Measurements from ENCODE around the gene CLEC2A.
A peak's percentile ranks its signal among the peaks of the same experiment; 100 is the strongest.
"Not testable (repeated sequence)": the region's sequence is repeated elsewhere in the genome, so short reads cannot be mapped to it uniquely, and the experiment has no call there.

The CLEC2A gene

DNA sequence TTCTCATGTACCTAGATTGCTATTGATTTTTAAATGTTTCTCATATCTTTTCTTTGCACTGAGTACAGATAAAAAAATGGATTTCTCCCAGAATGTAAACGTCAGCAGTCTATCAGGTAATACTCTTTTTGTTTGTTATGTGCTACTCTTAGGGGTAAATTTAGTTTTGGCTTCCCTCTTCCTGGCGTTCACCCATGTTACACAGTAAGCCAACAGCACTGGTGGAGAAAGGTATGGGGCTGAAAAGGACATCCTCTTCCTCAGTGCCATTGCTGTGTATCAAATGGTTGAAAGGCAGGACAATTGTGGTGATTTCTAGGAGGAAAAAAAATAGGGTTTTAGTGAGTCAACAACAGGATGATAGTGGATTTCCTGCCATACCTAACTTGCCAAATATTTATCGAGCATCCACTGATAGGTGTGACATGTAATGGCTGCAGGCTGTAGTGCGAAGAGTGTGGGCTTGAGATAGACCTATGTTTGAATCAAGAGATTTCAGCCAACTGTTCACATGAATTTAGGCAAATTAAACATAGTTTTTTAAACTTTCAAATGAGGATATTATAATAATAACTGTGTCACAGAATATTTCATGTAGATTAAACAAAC, 43.4 kb downstream of the CLEC2A start:
- H3K4me3 Mint-ChIP-seq: no peak overlapping the region
- no peaks in the 10 kb centered on the region for H3K36me3 Mint-ChIP-seq
- ATAC-seq (ENCODE audit: low read depth) (no peak), DNase-seq (ENCODE audit: low spot score in 2 of 2) (no peak)
- H3K9me3 Mint-ChIP-seq: no peaks in the 10 kb centered on the region
- no peaks in the 10 kb centered on the region for H3K4me1 Mint-ChIP-seq
- no peak overlapping the region for H3K27ac Mint-ChIP-seq
- no peaks in the 10 kb centered on the region for H3K27me3 Mint-ChIP-seq

DNA sequence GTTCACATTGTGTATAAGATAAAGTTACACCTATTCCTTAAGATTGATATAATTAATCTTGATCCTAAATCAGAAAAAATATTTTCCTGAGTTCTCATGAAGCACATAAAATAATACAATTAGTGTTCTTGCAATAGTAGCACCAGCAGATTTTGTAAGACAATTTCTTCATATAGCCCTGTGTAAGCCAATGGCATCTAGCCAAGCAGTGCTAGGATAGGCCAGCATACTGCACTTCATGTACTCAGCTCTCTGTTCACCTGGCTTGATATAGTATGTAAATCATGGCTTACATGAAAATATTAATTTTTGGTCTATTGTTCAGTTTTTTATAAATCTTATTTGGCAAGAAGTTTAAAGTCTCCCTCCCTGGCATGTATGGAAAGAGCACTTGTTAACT, 49.0 kb downstream of the CLEC2A start:
- no peaks in the 10 kb centered on the region for H3K9me3 Mint-ChIP-seq
- ATAC-seq (ENCODE audit: low read depth): no peak
- no peak overlapping the region for H3K4me3 Mint-ChIP-seq
- H3K4me1 Mint-ChIP-seq: no peaks in the 10 kb centered on the region
- H3K27ac Mint-ChIP-seq: no peak overlapping the region
- no peaks in the 10 kb centered on the region for H3K36me3 Mint-ChIP-seq
- no peak for DNase-seq (ENCODE audit: low spot score in 2 of 2)
- H3K27me3 Mint-ChIP-seq: no peaks in the 10 kb centered on the region

DNA sequence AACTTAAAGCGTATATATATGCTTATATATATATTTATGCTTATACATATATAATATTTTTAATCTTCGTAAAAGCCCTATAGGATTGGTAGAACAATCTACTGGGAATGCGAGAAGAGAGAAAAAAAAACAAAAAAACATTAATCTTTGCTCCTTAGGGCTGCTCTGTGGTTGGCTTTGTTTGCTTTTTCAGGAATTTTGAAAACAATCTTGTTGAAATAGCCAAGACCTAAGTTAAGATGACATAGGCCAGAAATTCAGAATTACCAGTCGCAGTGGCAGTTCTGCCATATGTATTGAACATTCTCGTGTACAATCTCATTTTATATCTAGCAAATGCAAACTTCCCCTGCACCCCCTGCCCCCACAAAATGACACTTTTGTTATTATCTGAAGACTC, 50.2 kb downstream of the CLEC2A start:
- no peaks in the 10 kb centered on the region for H3K4me1 Mint-ChIP-seq
- ATAC-seq (ENCODE audit: low read depth) (no peak), DNase-seq (ENCODE audit: low spot score in 2 of 2) (no peak)
- H3K36me3 Mint-ChIP-seq: no peaks in the 10 kb centered on the region
- H3K4me3 Mint-ChIP-seq: no peak overlapping the region
- no peaks in the 10 kb centered on the region for H3K27me3 Mint-ChIP-seq
- no peaks in the 10 kb centered on the region for H3K9me3 Mint-ChIP-seq
- no peak overlapping the region for H3K27ac Mint-ChIP-seq

DNA sequence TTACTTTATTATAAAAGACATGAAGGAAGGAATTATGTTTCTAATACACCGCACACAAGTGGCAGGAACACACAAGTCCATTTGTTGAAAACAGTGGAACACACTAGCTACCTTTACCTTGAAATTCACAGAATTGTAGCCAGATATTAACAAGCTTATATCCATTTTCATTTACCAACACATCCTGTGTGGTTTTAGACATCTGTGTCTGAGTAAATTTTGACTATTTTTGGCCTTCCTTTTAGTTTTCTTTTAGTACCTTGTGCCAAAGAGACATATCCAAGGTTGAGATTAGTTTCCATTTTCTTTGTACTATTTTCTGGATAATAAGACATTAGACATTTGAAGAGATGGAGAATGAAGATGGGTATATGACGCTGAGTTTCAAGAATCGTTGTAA, 50.9 kb downstream of the CLEC2A start, which contains the start of gene KLRF2:
Gene KLRF2 (plus strand): TSS at position 244 of the 400 bp plus-strand sequence. CDS start 107 bp downstream, at position 351.
- no peak for DNase-seq (ENCODE audit: low spot score in 2 of 2)
- no peaks in the 10 kb centered on the region for H3K4me1 Mint-ChIP-seq
- no peaks in the 10 kb centered on the region for H3K27me3 Mint-ChIP-seq
- no peak within 1 kb of the TSS for H3K4me3 Mint-ChIP-seq
- no peaks in the 10 kb centered on the region for H3K9me3 Mint-ChIP-seq
- no peak within 1 kb of the TSS for H3K27ac Mint-ChIP-seq
- H3K36me3 Mint-ChIP-seq: no peaks in the 10 kb centered on the region
- ATAC-seq (ENCODE audit: low read depth): no peak

DNA sequence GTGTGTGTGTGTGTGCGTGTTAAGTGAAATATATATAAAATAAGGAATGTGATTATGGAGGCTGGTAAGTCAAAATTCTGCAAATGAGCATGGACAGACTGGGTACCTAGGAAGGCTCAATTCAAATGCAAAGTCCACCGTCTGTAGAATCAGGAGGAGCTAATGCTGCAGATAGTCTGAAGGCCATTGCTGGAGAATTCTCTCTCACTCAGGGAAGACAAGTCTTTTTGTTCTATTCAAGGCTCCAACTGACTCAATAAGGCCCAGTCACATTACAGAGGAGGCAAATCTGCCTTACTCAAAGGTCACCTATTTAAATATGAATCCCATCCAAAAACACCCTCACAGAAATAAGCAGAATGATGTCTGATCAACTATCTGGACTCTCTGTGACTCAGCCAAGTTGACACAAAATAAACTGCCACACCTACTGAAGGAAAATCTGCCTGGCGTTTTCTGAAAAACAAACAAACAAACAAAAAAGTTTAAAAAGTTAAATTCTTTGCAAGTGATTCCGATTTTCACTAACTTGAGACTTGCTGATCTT, 51.6 kb downstream of the CLEC2A start:
- ATAC-seq (ENCODE audit: low read depth): no peak
- H3K9me3 Mint-ChIP-seq: no peaks in the 10 kb centered on the region

DNA sequence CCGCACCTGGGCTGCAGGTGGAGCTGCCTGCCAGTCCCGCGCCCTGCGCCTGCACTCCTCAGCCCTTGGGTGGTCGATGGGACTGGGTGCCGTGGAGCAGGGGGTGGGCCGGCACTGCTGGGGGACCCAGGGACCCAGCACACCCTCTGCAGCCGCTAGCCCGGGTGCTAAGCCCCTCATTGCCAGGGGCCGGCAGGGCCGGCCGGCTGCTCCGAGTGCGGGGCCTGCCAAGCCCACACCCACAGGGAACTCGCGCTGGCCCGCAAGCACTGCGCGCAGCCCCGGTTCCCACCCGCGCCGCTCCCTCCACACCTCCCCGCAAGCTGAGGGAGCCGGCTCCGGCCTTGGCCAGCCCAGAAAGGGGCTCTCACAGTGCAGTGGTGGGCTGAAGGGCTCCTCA, 56.0 kb downstream of the CLEC2A start:
- not testable (repeated sequence) for H3K27me3 Mint-ChIP-seq; H3K36me3 Mint-ChIP-seq; DNase-seq (ENCODE audit: low spot score in 2 of 2); H3K4me3 Mint-ChIP-seq; H3K9me3 Mint-ChIP-seq; H3K27ac Mint-ChIP-seq; H3K4me1 Mint-ChIP-seq; ATAC-seq (ENCODE audit: low read depth)

More for the DNA sequence above, 51.6 kb downstream of the CLEC2A start:
- Mint-ChIP-seq H3K27me3 (no peaks in the 10 kb centered on the region), H3K27ac (no peak overlapping the region), H3K4me1 (no peaks in the 10 kb centered on the region), H3K4me3 (no peak overlapping the region), H3K36me3 (no peaks in the 10 kb centered on the region)
- DNase-seq (ENCODE audit: low spot score in 2 of 2): no peak

DNA sequence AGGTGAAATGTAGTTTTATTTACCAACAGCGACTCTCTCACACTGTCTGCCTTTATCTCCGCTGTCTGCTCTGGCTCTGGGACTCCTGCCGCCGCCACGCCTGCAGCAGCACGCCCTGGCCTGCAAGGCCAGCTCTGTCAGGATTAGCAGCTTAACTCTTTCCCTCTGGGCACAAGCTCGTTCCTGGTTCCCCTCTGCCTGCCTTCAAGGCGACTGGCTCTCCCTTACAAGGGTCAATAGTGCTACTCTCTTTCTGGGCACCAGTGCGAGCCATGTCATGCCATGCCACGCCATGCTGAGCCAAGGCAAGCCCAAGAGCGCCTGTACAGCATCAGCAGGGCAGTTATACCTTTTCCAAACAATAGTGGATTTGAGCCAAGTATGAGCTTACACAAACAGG, 59.4 kb downstream of the CLEC2A start:
- DNase-seq (ENCODE audit: low spot score in 2 of 2) (no peak), ATAC-seq (ENCODE audit: low read depth) (no peak)
- Mint-ChIP-seq H3K9me3 (no peaks in the 10 kb centered on the region), H3K36me3 (no peaks in the 10 kb centered on the region), H3K27me3 (no peaks in the 10 kb centered on the region), H3K4me1 (peaks cover 4% of the 10 kb centered on the region), H3K27ac (no peak overlapping the region), H3K4me3 (no peak overlapping the region)

DNA sequence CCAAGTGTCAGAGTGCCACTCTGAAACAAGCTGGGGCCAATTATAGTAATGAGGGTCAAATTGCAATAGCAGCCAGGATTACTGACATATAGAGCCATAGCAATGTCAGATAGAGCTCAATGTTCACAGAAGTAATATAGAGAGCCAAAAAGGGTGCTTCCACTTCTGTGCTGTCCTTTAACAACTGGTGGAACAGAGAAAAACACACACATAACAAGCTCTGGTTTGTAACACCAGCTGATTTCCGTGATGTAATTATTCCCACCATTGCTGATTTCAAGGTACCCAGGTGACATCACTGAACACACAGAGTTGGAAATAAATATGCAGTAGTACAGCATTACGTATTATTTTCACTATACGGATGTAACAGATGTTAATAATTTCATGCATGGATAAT, 60.0 kb downstream of the CLEC2A start:
- Mint-ChIP-seq H3K4me3 (no peak overlapping the region), H3K27me3 (peaks cover 1% of the 10 kb centered on the region), H3K36me3 (no peaks in the 10 kb centered on the region), H3K9me3 (no peaks in the 10 kb centered on the region), H3K27ac (no peak overlapping the region), H3K4me1 (peaks cover 4% of the 10 kb centered on the region)
- DNase-seq (ENCODE audit: low spot score in 2 of 2) (no peak), ATAC-seq (ENCODE audit: low read depth) (no peak)

DNA sequence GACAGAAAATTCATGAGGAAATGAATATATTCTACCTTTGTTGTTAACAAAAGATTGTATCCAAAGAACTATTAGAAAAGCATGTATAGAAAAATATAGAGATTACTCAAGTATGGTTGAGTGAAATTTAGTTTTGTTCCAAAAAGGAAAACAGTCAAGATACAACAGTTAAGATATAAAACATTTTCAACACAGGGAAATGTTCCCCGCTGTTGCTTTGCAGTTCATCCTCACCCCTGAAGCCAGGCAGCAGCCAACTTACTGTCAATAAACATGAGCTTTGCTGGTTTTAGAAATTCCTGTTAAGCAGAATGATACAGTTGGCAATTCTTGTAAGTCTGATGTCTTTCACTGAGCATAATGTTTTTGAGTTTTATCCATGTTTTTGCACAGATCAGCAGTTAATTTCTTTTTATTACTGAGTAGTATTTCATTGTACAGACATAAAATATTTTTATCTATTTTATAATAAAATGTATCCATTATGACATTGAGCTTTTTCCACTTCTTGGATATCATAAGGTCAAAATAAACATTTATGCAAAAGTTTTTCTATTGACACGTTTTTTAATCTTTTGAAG, 61.8 kb downstream of the CLEC2A start:
- Mint-ChIP-seq H3K9me3 (no peaks in the 10 kb centered on the region), H3K4me1 (peaks cover 8% of the 10 kb centered on the region), H3K27ac (peak overlapping the region; percentile 96), H3K27me3 (peaks cover 3% of the 10 kb centered on the region), H3K36me3 (no peaks in the 10 kb centered on the region), H3K4me3 (peak overlapping the region; percentile 85)
- DNase-seq (ENCODE audit: low spot score in 2 of 2): no peak
- no peak for ATAC-seq (ENCODE audit: low read depth)

DNA sequence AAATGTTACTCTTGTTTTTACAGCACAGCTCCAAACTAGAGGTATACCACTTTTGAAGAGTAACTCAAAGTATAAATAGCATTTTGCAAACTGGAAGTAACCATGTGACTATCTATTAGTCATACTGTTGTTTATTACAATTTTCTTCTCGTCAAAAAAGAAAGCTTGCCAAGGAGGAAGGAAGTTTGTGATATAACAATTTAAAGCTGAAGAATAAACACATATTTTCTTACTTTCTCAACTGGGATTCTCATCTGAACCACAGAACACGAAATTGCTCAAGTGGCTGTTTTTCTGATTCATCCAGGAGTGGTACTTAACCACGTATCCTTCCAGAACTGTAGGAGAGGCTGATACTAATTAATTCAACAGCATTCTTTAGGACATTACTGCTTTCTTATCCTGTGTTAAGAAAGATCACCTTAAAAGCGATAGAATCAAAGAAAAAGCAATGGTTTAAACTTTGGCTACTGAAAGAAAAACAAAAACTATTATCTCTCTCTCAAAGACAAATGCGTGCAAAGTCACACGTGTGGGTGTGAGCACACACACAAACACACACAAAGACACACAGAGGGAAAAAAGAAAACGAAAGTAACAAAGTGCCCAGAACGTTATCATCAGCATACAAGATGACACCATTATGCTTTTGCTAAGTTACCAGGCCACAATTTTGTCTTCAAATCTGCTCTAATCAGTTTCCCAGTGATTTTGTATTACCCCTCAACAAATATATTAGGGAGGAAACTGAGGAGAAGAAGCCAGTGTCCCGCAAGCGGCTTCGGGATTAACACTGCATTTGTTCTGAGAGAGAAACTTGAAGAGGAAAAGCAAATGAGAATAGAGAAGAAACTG, 62.6 kb downstream of the CLEC2A start, which contains the start of gene CLEC2B:
Gene CLEC2B (minus strand): TSS at position 48 of the 855 bp plus-strand sequence.
- peaks cover 8% of the 10 kb centered on the region for H3K4me1 Mint-ChIP-seq
- peaks cover 4% of the 10 kb centered on the region for H3K27me3 Mint-ChIP-seq
- peak within 1 kb of the TSS; percentile 85 for H3K4me3 Mint-ChIP-seq
- DNase-seq (ENCODE audit: low spot score in 2 of 2) (no peak), ATAC-seq (ENCODE audit: low read depth) (peak; percentile 77)
- H3K27ac Mint-ChIP-seq: peak within 1 kb of the TSS; percentile 96
- no peaks in the 10 kb centered on the region for H3K36me3 Mint-ChIP-seq
- H3K9me3 Mint-ChIP-seq: no peaks in the 10 kb centered on the region

DNA sequence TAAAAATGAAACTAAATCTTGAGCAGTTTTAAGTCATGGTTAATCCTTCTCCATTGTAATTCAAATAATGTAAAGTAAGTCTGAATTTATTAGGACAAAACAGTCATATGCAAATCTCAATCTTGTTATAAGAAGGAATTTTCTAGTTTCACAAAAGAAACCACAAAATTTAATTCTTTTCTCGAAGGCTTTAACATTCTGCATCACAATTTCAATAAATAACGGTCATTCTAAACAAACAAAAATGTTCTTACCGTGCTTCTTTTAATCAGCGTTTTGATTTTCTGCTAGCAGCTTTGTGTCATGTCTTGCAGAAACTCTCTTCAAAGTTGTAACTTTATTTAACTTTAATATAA, 63.2 kb downstream of the CLEC2A start:
- ATAC-seq (ENCODE audit: low read depth): no peak
- DNase-seq (ENCODE audit: low spot score in 2 of 2): no peak
- H3K27ac Mint-ChIP-seq: peak overlapping the region; percentile 96
- peaks cover 8% of the 10 kb centered on the region for H3K4me1 Mint-ChIP-seq
- peaks cover 4% of the 10 kb centered on the region for H3K9me3 Mint-ChIP-seq
- peaks cover 4% of the 10 kb centered on the region for H3K36me3 Mint-ChIP-seq
- peak overlapping the region; percentile 85 for H3K4me3 Mint-ChIP-seq
- peaks cover 5% of the 10 kb centered on the region for H3K27me3 Mint-ChIP-seq

DNA sequence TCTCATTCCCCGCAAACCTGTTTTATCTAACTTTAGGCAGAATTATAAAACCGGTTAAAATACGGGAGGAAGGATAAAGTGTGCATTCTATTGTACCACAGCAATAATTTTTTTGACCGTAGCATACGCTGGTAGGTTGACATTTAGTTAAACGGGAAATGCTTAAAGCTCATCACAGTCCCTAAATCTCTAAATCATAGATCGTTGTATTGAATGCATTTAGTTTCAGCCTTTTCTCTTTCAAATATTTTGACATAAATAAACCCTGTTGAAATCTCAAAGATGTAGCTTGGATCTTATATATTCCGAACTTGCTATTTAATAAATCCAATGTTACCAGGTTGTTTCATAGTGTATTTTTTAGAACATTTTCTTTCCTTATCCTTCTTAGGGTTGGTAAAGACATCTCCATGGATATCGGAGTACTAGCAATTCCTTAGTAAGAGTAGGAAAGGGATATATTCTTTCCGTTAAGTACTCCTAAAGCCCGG, 63.8 kb downstream of the CLEC2A start:
- no peak for DNase-seq (ENCODE audit: low spot score in 2 of 2)
- ATAC-seq (ENCODE audit: low read depth): no peak
- peaks cover 7% of the 10 kb centered on the region for H3K27me3 Mint-ChIP-seq

DNA sequence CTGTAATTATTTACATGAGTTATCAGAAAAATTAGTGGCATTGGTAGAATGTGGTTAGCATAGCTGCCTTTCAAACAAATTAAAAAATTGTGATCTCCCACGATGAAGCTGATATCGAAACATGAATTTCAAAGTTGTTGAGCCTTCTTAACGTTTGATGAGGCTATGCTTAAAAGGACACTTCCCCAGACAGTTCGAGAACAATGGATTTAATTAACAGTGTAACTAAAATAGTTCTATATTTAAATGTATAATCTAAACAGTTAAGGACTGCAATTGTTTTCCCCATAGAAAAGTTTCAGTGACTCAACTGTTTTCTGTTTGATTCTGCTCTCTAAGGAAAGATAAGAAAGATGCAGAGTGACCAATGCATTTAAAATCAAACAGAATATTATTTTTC, 64.6 kb downstream of the CLEC2A start:
- H3K4me1 Mint-ChIP-seq: peaks cover 8% of the 10 kb centered on the region
- peaks cover 7% of the 10 kb centered on the region for H3K27me3 Mint-ChIP-seq
- H3K9me3 Mint-ChIP-seq: peaks cover 13% of the 10 kb centered on the region
- DNase-seq (ENCODE audit: low spot score in 2 of 2) (no peak), ATAC-seq (ENCODE audit: low read depth) (no peak)
- H3K27ac Mint-ChIP-seq: peak overlapping the region; percentile 21
- peaks cover 16% of the 10 kb centered on the region for H3K36me3 Mint-ChIP-seq
- H3K4me3 Mint-ChIP-seq: peak overlapping the region; percentile 77

More for the DNA sequence above, 63.8 kb downstream of the CLEC2A start:
- Mint-ChIP-seq H3K36me3 (peaks cover 9% of the 10 kb centered on the region), H3K4me1 (peaks cover 8% of the 10 kb centered on the region), H3K9me3 (peaks cover 9% of the 10 kb centered on the region), H3K4me3 (peak overlapping the region; percentile 80), H3K27ac (peak overlapping the region; percentile 96)

DNA sequence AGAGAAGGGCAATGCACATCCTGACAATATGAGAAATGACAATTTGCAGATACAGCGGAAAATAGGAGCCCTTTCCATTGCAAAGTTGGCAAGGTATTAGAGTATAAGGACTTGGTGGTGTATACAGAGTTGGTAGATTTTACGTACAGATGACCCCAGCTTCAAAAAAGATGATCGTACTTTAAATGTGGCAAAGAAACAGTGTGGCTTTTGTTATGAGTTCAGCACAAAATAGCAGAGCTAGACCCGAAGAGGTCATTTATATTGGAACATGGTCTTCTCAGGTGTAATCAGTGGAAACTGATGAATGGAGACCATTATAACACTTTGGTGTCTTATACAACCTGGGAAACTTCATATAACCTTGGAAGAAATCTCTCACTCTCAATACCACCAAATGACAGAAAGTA, 65.3 kb downstream of the CLEC2A start:
- ATAC-seq (ENCODE audit: low read depth) (peak; percentile 28), DNase-seq (ENCODE audit: low spot score in 2 of 2) (no peak)
- H3K36me3 Mint-ChIP-seq: peaks cover 17% of the 10 kb centered on the region
- peak overlapping the region; percentile 21 for H3K27ac Mint-ChIP-seq
- peaks cover 7% of the 10 kb centered on the region for H3K27me3 Mint-ChIP-seq
- H3K9me3 Mint-ChIP-seq: peaks cover 13% of the 10 kb centered on the region
- peak overlapping the region; percentile 76 for H3K4me3 Mint-ChIP-seq
- peaks cover 8% of the 10 kb centered on the region for H3K4me1 Mint-ChIP-seq

Measured in memory B cell (primary cell).